K562 (cell line): ENCODE measurements around the gene GABRB2. TPM values are rescaled to one million over a fixed set of nuclear protein-coding genes. Genes with fewer than 3 reads are reported as not detected.

ENCODE experiments used
- ATAC-seq: fragments of 200-7000 bp; cut with Tn5 transposase; 3 replicates; pipeline ENCODE4 v1.9.1; 2020; ENCODE audit warnings: moderate library complexity
- BruUV-seq: library from RNA; stranded (reverse); fragments of 400-500 nt; replicated peaks from 2 replicates; lab custom pipeline; 2021; lab: Mats Ljungman, UMichigan
- CTCF ChIA-PET: fragments of 300-600 bp; formaldehyde crosslinking; extraction: SDS; loops from one replicate; lab custom pipeline; 2021; ENCODE audit warnings: low intra/inter-chr PET ratio; lab: Yijun Ruan, JAX
- POLR2A ChIA-PET: fragments of 300-600, 350-650 bp; sonication (Branson Sonifier 250); formaldehyde crosslinking; extraction: SDS; loops from one replicate; lab custom pipeline; 2021; ENCODE audit warnings: antibody characterized with exemption, inconsistent platforms; lab: Yijun Ruan, JAX
- DNase-seq, 4 experiments: peaks; one replicate each; pipeline versions ENCODE4 v3.0.0 to v3.0.0-alpha.2; 2011 to 2018; ENCODE audit warnings: low spot score in 3 of 4, mixed read lengths in 3 of 4; ENCODE audit errors: extremely low read depth in 1 of 4
- FAIRE-seq: peaks from 2 replicates; lab custom pipeline; 2011; peaks lifted over from hg19 to GRCh38; lab: Jason Lieb, UNC
- H2AFZ ChIP-seq: 2 replicates; pipeline ENCODE4 v1.6.0; 2011; ENCODE audit warnings: low read depth, low read length, control low read depth, inconsistent platforms
- H3K27ac ChIP-seq: fragments of 200-600 bp; 3 replicates; pipeline ENCODE4 v1.8.0; 2011; ENCODE audit warnings: low read depth, mild to moderate bottlenecking, control low read depth, inconsistent platforms, low read length, moderate library complexity, mixed read lengths; ENCODE audit errors: extremely low read depth
- H3K27me3 ChIP-seq, 2 experiments: fragments of 300-600 bp in 1 of 2; 2 replicates in 1 of 2; 3 replicates in 1 of 2; pipeline versions ENCODE4 v1.6.0 to v1.8.0; 2011; ENCODE audit warnings: inconsistent platforms in 2 of 2, low read length in 2 of 2, mild to moderate bottlenecking in 1 of 2, mixed read lengths in 1 of 2, moderate library complexity in 1 of 2; ENCODE audit not compliant: control insufficient read depth in 2 of 2, insufficient read depth in 2 of 2
- H3K36me3 ChIP-seq: fragments of 300-600 bp; 3 replicates; pipeline ENCODE4 v1.8.0; 2011; ENCODE audit warnings: mild to moderate bottlenecking, low read length, inconsistent platforms; ENCODE audit not compliant: control insufficient read depth, insufficient read depth
- H3K4me1 ChIP-seq, 2 experiments: fragments of 200-600 bp in 1 of 2; replicated peaks in 1 of 2; 2 replicates in 1 of 2; 3 replicates in 1 of 2; pipeline versions ENCODE4 v1.5.1 to v1.8.0; 2011; ENCODE audit warnings: inconsistent platforms in 2 of 2, low read length in 2 of 2, mild to moderate bottlenecking in 1 of 2, mixed read lengths in 1 of 2, moderate library complexity in 1 of 2; ENCODE audit not compliant: control insufficient read depth in 2 of 2, insufficient read depth in 2 of 2
- H3K4me2 ChIP-seq: 2 replicates; pipeline ENCODE4 v1.6.1; 2011; ENCODE audit warnings: low read length, control low read depth, inconsistent platforms, mixed read lengths; ENCODE audit not compliant: insufficient read depth
- H3K4me3 ChIP-seq: fragments of 200-600 bp; sonication (generic), shearing (Covaris generic); 2 replicates; pipeline ENCODE4 v1.5.1; 2016; ENCODE audit warnings: control low read depth, inconsistent platforms
- H3K79me2 ChIP-seq: fragments of 200-600 bp; 3 replicates; pipeline ENCODE4 v1.8.0; 2011; ENCODE audit warnings: low read length, inconsistent platforms; ENCODE audit not compliant: control insufficient read depth, insufficient read depth
- H3K9ac ChIP-seq, 2 experiments: 2 replicates each; pipeline versions ENCODE4 v1.6.0 to v1.6.1; 2011; ENCODE audit warnings: low read depth in 2 of 2, low read length in 2 of 2, control low read depth in 1 of 2, inconsistent platforms in 1 of 2, mild to moderate bottlenecking in 1 of 2, mixed read lengths in 1 of 2; ENCODE audit not compliant: insufficient read depth in 1 of 2
- H3K9me1 ChIP-seq: one replicate; pipeline ENCODE4 v1.6.0; 2011; ENCODE audit warnings: inconsistent platforms, mild to moderate bottlenecking, low read length, moderate library complexity; ENCODE audit not compliant: control insufficient read depth, insufficient read depth
- H3K9me3 ChIP-seq: replicated peaks from 2 replicates; pipeline ENCODE4 v1.5.1; 2011; ENCODE audit warnings: low read depth, low read length, inconsistent platforms; ENCODE audit not compliant: control insufficient read depth, insufficient read depth
- H4K20me1 ChIP-seq: replicated peaks from 2 replicates; pipeline ENCODE4 v1.6.1; 2011; ENCODE audit warnings: low read length, inconsistent platforms, mixed read lengths; ENCODE audit not compliant: control insufficient read depth, insufficient read depth
- ARID2 ChIP-seq: fragments of 450-650 bp; IDR thresholded peaks from 2 replicates; pipeline ENCODE4 v1.6.1; 2017; ENCODE audit warnings: antibody characterized with exemption, mild to moderate bottlenecking
- BMI1 ChIP-seq: fragments of 150-350 bp; IDR thresholded peaks from 2 replicates; pipeline ENCODE4 v1.6.1; 2014; ENCODE audit warnings: low read length
- CGGBP1 ChIP-seq: fragments of 250-450 bp; sonication (Bioruptor Pico); IDR thresholded peaks from 2 replicates; pipeline ENCODE4 v1.9.0; 2021; ENCODE audit warnings: mild to moderate bottlenecking
- FOXA3 ChIP-seq, 2 experiments: fragments of 450-650 bp in 1 of 2; sonication (generic) in 1 of 2; formaldehyde crosslinking; IDR thresholded peaks in 1 of 2; conservative IDR thresholded peaks in 1 of 2; 2 replicates each; pipeline versions ENCODE4 v1.4.0 to v1.8.0; 2020 to 2022; ENCODE audit warnings: mild to moderate bottlenecking in 2 of 2, missing genetic modification reagents in 1 of 2
- HNRNPK ChIP-seq: fragments of 200-400 bp; formaldehyde crosslinking; IDR thresholded peaks from one replicate; pipeline ENCODE4 v1.6.1; 2018; ENCODE audit warnings: mild to moderate bottlenecking, low read depth, low read length; ENCODE audit not compliant: poor library complexity, severe bottlenecking
- HNRNPLL ChIP-seq: fragments of 200-400 bp; formaldehyde crosslinking; IDR thresholded peaks from 2 replicates; pipeline ENCODE4 v1.6.1; 2017; ENCODE audit warnings: low read length, low read depth, mild to moderate bottlenecking; ENCODE audit not compliant: poor library complexity, severe bottlenecking
- IRF9 ChIP-seq: fragments of 450-650 bp; IDR thresholded peaks from 2 replicates; pipeline ENCODE4 v1.6.1; 2016; ENCODE audit warnings: missing biosample characterization, missing genetic modification characterization
- LCOR ChIP-seq: sonication (generic); formaldehyde crosslinking; IDR thresholded peaks from 2 replicates; pipeline ENCODE4 v1.8.0; 2022; ENCODE audit warnings: mild to moderate bottlenecking, missing genetic modification reagents
- MEF2A ChIP-seq: IDR thresholded peaks from 2 replicates; pipeline ENCODE4 v1.6.1; 2011; ENCODE audit warnings: low read depth, mild to moderate bottlenecking, low read length, moderate library complexity; ENCODE audit not compliant: control insufficient read depth
- MTA2 ChIP-seq: fragments of 450-650 bp; IDR thresholded peaks from 2 replicates; pipeline ENCODE4 v1.6.1; 2016; ENCODE audit warnings: low read depth
- NCOA4 ChIP-seq: fragments of 450-650 bp; IDR thresholded peaks from 2 replicates; pipeline ENCODE4 v1.6.1; 2018; ENCODE audit warnings: mild to moderate bottlenecking; ENCODE audit not compliant: partially characterized antibody
- NCOR1 ChIP-seq: fragments of 450-650 bp; IDR thresholded peaks from 2 replicates; pipeline ENCODE4 v1.6.1; 2016; ENCODE audit warnings: mild to moderate bottlenecking, moderate library complexity
- TEAD1 ChIP-seq, 2 experiments: fragments of 450-650 bp in 1 of 2; sonication (generic) in 1 of 2; formaldehyde crosslinking; IDR thresholded peaks; 2 replicates each; pipeline versions ENCODE4 v1.4.0 to v1.8.0; 2020 to 2022; ENCODE audit warnings: mild to moderate bottlenecking in 2 of 2, missing genetic modification reagents in 1 of 2
- WGBS: fragments of 100-300 bp; shearing (Covaris generic); methylation state at CpG from one replicate; pipeline ENCODE4 v1.1.6; 2016; ENCODE audit warnings: low coverage, mixed read lengths; ENCODE audit not compliant: insufficient coverage; ENCODE audit errors: missing lambda C conversion rate; 5-methylcytosine and 5-hydroxymethylcytosine counted together
- in situ Hi-C: fragments of 300-500 bp; cut with MboI; formaldehyde crosslinking; loops from 4 replicates; pipeline ENCODE4 v1.15.0; 2018; ENCODE audit warnings: inconsistent platforms, mixed read lengths
- intact Hi-C: fragments of 100-400 bp; cut with micrococcal nuclease; formaldehyde crosslinking; loops from 2 replicates; pipeline ENCODE4 v1.14.2; 2022
- polyA plus RNA-seq, 8 experiments: library from polyadenylated mRNA; depleted of rRNA in 4 of 8; stranded (reverse) in 5 of 8; unstranded in 3 of 8; fragments of >200 nt; fragmentation: Nextera tagmentation in 2 of 8; fragmentation: Illumina TruSeq in 1 of 8; extraction: Ambion mirVana in 2 of 8; extraction: Trizol in 1 of 8; gene quantifications; 2 replicates each; pipeline versions ENCODE4 v1.2.1 to v1.2.3, GENCODE V29; 2011 to 2014; ENCODE audit warnings: inconsistent platforms in 1 of 8, missing spikeins in 1 of 8
- total RNA-seq, 7 experiments: library from RNA; depleted of rRNA in 6 of 7; stranded (reverse); fragments of >200 nt in 6 of 7; fragmentation: Illumina TruSeq in 2 of 7; extraction: Trizol in 2 of 7; gene quantifications; 2 replicates each; pipeline versions ENCODE4 v1.2.1 to v1.2.3, GENCODE V29; 2011 to 2021; ENCODE audit warnings: low replicate concordance in 1 of 7
- TF ChIP-seq, protein P1 (sequence below): sonication (generic); formaldehyde crosslinking; IDR thresholded peaks from 2 replicates; pipeline ENCODE4 v1.4.0; 2020; ENCODE audit warnings: mild to moderate bottlenecking, missing genetic modification reagents
- TF ChIP-seq, protein P2 (sequence below): fragments of 250-450 bp; sonication (Bioruptor Pico); IDR thresholded peaks from 2 replicates; pipeline ENCODE4 v1.4.0; 2020

Gene GABRB2
- total and polyA plus RNA-seq, 9 of the 15 experiments (the other 6 are each of a cell fraction or from before 2014, with no cell fraction given) = not detected

GRCh38 chr5:161391724-161392123, 154.8 kb downstream of the GABRB2 start:
- FAIRE-seq (no peak), ATAC-seq (no peak), DNase-seq (no peak)
- Histone ChIP-seq H3K79me2 (no peaks in the 10 kb centered on the region), H3K4me1 (no peaks in the 10 kb centered on the region), H3K27ac (no peak overlapping the region), H2AFZ (no peak overlapping the region), H3K36me3 (no peaks in the 10 kb centered on the region), H4K20me1 (no peaks in the 10 kb centered on the region), H3K4me3 (no peak overlapping the region), H3K27me3 (no peaks in the 10 kb centered on the region), H3K9me3 (0 out of 2 replicates have a peak, but pooled peaks cover 1% of the 10 kb centered on the region), H3K4me2 (no peak overlapping the region), H3K9me1 (no peaks in the 10 kb centered on the region), H3K9ac (no peak overlapping the region)
- ChIA-PET CTCF (no interaction called here), POLR2A (no interaction called here)
- WGBS = 0% methylated on average over 1 of the region's 1 CpG
- BruUV-seq = no TSS peak
- in situ Hi-C loops = no loop called here
- intact Hi-C loops = no loop called here
- TF ChIP-seq ARID2 = no peak
- no peak for TF ChIP-seq NCOR1
- no peak for TF ChIP-seq IRF9
- no peak for TF ChIP-seq NCOA4
- no peak for TF ChIP-seq FOXA3 (CRISPR knock-in tag; conservative IDR thresholded peaks at IDR 0.05 in 1 of 2, IDR thresholded peaks at IDR 0.05 in 1 of 2)
- no peak for TF ChIP-seq HNRNPK
- TF ChIP-seq, protein P1, sequence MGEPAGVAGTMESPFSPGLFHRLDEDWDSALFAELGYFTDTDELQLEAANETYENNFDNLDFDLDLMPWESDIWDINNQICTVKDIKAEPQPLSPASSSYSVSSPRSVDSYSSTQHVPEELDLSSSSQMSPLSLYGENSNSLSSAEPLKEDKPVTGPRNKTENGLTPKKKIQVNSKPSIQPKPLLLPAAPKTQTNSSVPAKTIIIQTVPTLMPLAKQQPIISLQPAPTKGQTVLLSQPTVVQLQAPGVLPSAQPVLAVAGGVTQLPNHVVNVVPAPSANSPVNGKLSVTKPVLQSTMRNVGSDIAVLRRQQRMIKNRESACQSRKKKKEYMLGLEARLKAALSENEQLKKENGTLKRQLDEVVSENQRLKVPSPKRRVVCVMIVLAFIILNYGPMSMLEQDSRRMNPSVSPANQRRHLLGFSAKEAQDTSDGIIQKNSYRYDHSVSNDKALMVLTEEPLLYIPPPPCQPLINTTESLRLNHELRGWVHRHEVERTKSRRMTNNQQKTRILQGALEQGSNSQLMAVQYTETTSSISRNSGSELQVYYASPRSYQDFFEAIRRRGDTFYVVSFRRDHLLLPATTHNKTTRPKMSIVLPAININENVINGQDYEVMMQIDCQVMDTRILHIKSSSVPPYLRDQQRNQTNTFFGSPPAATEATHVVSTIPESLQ (CRISPR knock-in tag) = no peak
- no peak for TF ChIP-seq TEAD1 (CRISPR knock-in tag; IDR thresholded peaks at IDR 0.05)
- no peak for TF ChIP-seq LCOR
- no peak for TF ChIP-seq BMI1
- no peak for TF ChIP-seq MEF2A
- TF ChIP-seq CGGBP1 = no peak
- no peak for TF ChIP-seq HNRNPLL
- TF ChIP-seq, protein P2, sequence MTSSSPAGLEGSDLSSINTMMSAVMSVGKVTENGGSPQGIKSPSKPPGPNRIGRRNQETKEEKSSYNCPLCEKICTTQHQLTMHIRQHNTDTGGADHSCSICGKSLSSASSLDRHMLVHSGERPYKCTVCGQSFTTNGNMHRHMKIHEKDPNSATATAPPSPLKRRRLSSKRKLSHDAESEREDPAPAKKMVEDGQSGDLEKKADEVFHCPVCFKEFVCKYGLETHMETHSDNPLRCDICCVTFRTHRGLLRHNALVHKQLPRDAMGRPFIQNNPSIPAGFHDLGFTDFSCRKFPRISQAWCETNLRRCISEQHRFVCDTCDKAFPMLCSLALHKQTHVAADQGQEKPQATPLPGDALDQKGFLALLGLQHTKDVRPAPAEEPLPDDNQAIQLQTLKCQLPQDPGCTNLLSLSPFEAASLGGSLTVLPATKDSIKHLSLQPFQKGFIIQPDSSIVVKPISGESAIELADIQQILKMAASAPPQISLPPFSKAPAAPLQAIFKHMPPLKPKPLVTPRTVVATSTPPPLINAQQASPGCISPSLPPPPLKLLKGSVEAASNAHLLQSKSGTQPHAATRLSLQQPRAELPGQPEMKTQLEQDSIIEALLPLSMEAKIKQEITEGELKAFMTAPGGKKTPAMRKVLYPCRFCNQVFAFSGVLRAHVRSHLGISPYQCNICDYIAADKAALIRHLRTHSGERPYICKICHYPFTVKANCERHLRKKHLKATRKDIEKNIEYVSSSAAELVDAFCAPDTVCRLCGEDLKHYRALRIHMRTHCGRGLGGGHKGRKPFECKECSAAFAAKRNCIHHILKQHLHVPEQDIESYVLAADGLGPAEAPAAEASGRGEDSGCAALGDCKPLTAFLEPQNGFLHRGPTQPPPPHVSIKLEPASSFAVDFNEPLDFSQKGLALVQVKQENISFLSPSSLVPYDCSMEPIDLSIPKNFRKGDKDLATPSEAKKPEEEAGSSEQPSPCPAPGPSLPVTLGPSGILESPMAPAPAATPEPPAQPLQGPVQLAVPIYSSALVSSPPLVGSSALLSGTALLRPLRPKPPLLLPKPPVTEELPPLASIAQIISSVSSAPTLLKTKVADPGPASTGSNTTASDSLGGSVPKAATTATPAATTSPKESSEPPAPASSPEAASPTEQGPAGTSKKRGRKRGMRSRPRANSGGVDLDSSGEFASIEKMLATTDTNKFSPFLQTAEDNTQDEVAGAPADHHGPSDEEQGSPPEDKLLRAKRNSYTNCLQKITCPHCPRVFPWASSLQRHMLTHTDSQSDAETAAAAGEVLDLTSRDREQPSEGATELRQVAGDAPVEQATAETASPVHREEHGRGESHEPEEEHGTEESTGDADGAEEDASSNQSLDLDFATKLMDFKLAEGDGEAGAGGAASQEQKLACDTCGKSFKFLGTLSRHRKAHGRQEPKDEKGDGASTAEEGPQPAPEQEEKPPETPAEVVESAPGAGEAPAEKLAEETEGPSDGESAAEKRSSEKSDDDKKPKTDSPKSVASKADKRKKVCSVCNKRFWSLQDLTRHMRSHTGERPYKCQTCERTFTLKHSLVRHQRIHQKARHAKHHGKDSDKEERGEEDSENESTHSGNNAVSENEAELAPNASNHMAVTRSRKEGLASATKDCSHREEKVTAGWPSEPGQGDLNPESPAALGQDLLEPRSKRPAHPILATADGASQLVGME (CRISPR knock-in tag) = no peak
- TF ChIP-seq MTA2 = no peak
